DND-41 (cell line): ENCODE results near the gene FBXO24.

Source experiments
- CTCF ChIP-seq: IDR thresholded peaks from 2 replicates; pipeline ENCODE4 v1.5.1; 2012; ENCODE audit warnings: borderline replicate concordance, low read length, moderate library complexity, mild to moderate bottlenecking; ENCODE audit not compliant: poor library complexity, severe bottlenecking; ENCODE audit errors: extremely low read depth
- EZH2 ChIP-seq: IDR thresholded peaks from 3 replicates; pipeline ENCODE4 v1.6.1; 2012; ENCODE audit warnings: borderline replicate concordance, low read depth, mild to moderate bottlenecking, moderate library complexity, low read length, inconsistent platforms; ENCODE audit not compliant: severe bottlenecking

GRCh38 chr7:100539436-100540006, 46.6 kb upstream of the FBXO24 start:
- TF ChIP-seq CTCF (no peak), EZH2 (no peak)
